Smooth muscle cell of the coronary artery (primary cell): ENCODE results near the gene CEP131. TPM values are rescaled to one million over a fixed set of nuclear protein-coding genes. Genes with fewer than 3 reads are reported as not detected.

Experiments
- total RNA-seq: library from RNA; depleted of rRNA; stranded (reverse); fragments of >200 nt; gene quantifications from 2 replicates; pipeline ENCODE4 v1.2.3, GENCODE V29; 2014; ENCODE audit warnings: low replicate concordance

CEP131 gene
- 10.6 and 12.3 TPM in 2 replicates for total RNA-seq

GRCh38 chr17:81222906-81223761 lies at the start of gene CEP131:
Gene CEP131, minus strand, starts transcription at chr17:81222965. Its CDS starts 2,909 bp downstream, at chr17:81220056.

GRCh38 chr17:81238815-81239713 lies 16.3 kb upstream of the CEP131 start, which contains the start of the genes NDUFAF8 and TEPSIN:
Gene NDUFAF8, plus strand, starts transcription at chr17:81239318. Its CDS starts 46 bp downstream, at chr17:81239364.
Gene TEPSIN, minus strand, starts transcription at chr17:81239055. Its CDS starts 22 bp downstream, at chr17:81239033.

GRCh38 chr17:81166033-81166492 lies 56.7 kb downstream of the CEP131 start, which contains the start of gene AATK:
Gene AATK, minus strand, starts transcription at chr17:81166221. Its CDS starts 229 bp downstream, at chr17:81165992.

GRCh38 chr17:81165246-81166032 lies 57.3 kb downstream of the CEP131 start, which contains the start of gene PVALEF:
Gene PVALEF, plus strand, starts transcription at chr17:81165507. Its CDS starts 15,720 bp downstream, at chr17:81181227.

Other genes with a start within 250 kb of the CEP131 start
- gene CHMP6, start 231.1 kb downstream of the CEP131 start, total RNA-seq: 11.9 and 13.2 TPM in 2 replicates
- gene BAIAP2, start 187.8 kb downstream of the CEP131 start, total RNA-seq: 4.5 and 14.0 TPM in 2 replicates
- gene PVALEF, start 57.5 kb downstream of the CEP131 start, total RNA-seq: not detected in 2 replicates
- gene AATK, start 56.7 kb downstream of the CEP131 start, total RNA-seq: under 0.01 and 0.15 TPM in 2 replicates
- gene TEPSIN, start 16.1 kb upstream of the CEP131 start, total RNA-seq: 5.3 and 8.9 TPM in 2 replicates
- 45.4 and 98.8 TPM in 2 replicates for gene NDUFAF8, start 16.4 kb upstream of the CEP131 start, total RNA-seq
- gene SLC38A10, start 72.3 kb upstream of the CEP131 start, total RNA-seq: 62.0 and 70.7 TPM in 2 replicates
- gene BAHCC1, start 172.5 kb upstream of the CEP131 start, total RNA-seq: 1.6 and 3.8 TPM in 2 replicates